Transverse colon (tissue), 4 donors: Measurements from ENCODE around the gene ATP5F1A. TPM values are rescaled to one million over a fixed set of nuclear protein-coding genes. Genes with fewer than 3 reads are reported as not detected.

Source experiments
- DNase-seq: peaks from one replicate; pipeline ENCODE4 v3.0.0-alpha.2; 2019
- H3K27ac ChIP-seq, 4 donors: fragments of 200-600 bp; sonication (generic); 2 replicates each; pipeline ENCODE4 v1.5.1; 2016 to 2018; ENCODE audit warnings: inconsistent platforms in 4 of 4
- H3K27me3 ChIP-seq: fragments of 200-600 bp; sonication (generic); 2 replicates; pipeline ENCODE4 v1.5.1; 2017; ENCODE audit warnings: inconsistent platforms
- H3K36me3 ChIP-seq, 4 donors: fragments of 200-600 bp; sonication (generic); 2 replicates each; pipeline ENCODE4 v1.5.1; 2017 to 2019; ENCODE audit warnings: inconsistent platforms in 4 of 4
- H3K4me1 ChIP-seq, 4 donors: fragments of 200-600 bp; sonication (generic); 2 replicates each; pipeline ENCODE4 v1.5.1; 2017 to 2020; ENCODE audit warnings: inconsistent platforms in 4 of 4
- H3K4me3 ChIP-seq, 4 donors: fragments of 200-600 bp; sonication (generic); 1 replicate in 1 of 4; 2 replicates in 3 of 4; pipeline versions ENCODE4 v1.5.1 to v1.6.1; 2017 to 2019; ENCODE audit warnings: inconsistent platforms in 4 of 4
- H3K9me3 ChIP-seq, 2 donors: fragments of 200-600 bp; sonication (generic); 2 replicates each; pipeline ENCODE4 v1.5.1; 2017 to 2019; ENCODE audit warnings: inconsistent platforms in 2 of 2
- CTCF ChIP-seq, 5 experiments: fragments of 200-600 bp in 3 of 5; fragments of 450-650 bp in 2 of 5; sonication (generic) in 3 of 5; IDR thresholded peaks; 1 replicate in 2 of 5; 2 replicates in 3 of 5; pipeline ENCODE4 v1.5.1; 2016 to 2017; ENCODE audit warnings: antibody characterized with exemption in 5 of 5, inconsistent platforms in 3 of 5, mild to moderate bottlenecking in 2 of 5, moderate library complexity in 1 of 5
- EP300 ChIP-seq: sonication (generic); formaldehyde crosslinking; IDR thresholded peaks from one replicate; pipeline ENCODE4 v1.6.1; 2017; ENCODE audit warnings: antibody characterized with exemption, low read depth
- POLR2A ChIP-seq: fragments of 450-650 bp; IDR thresholded peaks from one replicate; pipeline ENCODE4 v1.6.1; 2016; ENCODE audit warnings: antibody characterized with exemption, mild to moderate bottlenecking, moderate library complexity
- POLR2AphosphoS5 ChIP-seq, 3 donors: sonication (generic); formaldehyde crosslinking; IDR thresholded peaks; one replicate each; pipeline ENCODE4 v1.6.1; 2016; ENCODE audit warnings: antibody characterized with exemption in 3 of 3
- WGBS, 2 donors: methylation state at CpG; one replicate each; pipeline ENCODE4 v1.1.5; 2018; ENCODE audit warnings: low coverage in 1 of 2; 5-methylcytosine and 5-hydroxymethylcytosine counted together
- in situ Hi-C, 4 donors: fragments of 200-750 bp; cut with MboI; loops; one replicate each; pipeline versions ENCODE4 v1.15.0 to v1.15.1; 2017; ENCODE audit warnings: low sequenced_read_pairs in 3 of 4, low pct_ligation_motif_present in 1 of 4, low pct_unique_long_range_greater_than_20kb in 1 of 4
- intact Hi-C: fragments of 100-400 bp; cut with DNase I; formaldehyde crosslinking; loops from one replicate; pipeline ENCODE4 v1.15.1; 2023; ENCODE audit warnings: low total_unique reads
- total RNA-seq, 4 donors: library from RNA; depleted of rRNA; stranded (reverse); fragments of >200 nt; gene quantifications; one replicate each; pipeline ENCODE4 v1.1.0, GENCODE V29; 2016

The ATP5F1A gene
- total RNA-seq, 4 donors from 2014 or later: 284 to 811 (median 475) TPM

DNA sequence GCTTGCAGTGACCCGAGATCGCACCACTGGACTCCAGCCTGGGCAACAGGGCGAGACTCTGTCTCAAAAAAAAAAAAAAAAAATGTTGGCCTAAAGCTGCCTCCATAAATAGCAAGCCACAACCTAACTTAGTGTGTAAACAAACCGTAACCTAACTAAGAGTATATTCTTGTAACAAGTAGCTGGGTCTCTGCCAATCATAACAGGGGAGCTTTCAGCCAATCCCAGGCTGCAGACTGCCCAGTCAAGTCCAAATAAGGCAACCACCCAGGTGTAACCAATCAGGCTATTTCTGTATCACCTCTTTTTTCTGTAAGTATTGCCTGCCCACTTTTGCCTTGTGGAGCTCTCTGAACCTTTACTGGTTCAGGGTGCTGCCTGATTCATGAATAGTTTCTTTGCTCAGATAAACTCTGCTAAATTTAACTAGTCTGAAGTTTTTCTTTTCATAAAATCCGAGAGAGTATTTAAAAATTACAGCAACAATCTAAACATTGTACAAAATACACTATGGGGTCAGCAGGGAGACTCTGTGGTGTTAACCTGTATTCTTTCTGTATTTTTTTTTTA, 30.6 kb downstream of the ATP5F1A start:
- intact Hi-C loops: no loop called here
- 49 to 74% methylated on average over 2 to 5 of the region's 5 CpGs for WGBS, 2 donors
- in situ Hi-C loops: no loop called here

DNA sequence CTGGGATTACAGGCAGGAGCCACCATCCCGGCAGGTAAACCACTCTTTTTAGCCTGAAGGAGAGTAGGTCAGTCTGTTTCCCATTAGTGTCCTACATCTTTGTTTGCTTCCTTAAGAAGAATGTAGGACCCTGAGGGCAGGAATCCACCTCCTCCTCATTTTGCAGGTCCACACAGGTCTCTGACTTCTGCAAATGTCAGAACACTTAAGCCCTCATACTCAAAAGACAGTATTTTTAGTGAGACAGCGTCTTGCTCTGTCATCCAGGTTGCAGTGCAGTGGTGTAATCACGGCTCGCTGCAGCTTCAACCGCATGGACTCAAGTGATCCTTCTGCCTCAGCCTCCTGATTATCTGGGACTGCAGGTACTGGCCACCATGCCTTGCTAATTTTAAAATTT, 35.3 kb downstream of the ATP5F1A start:
- DNase-seq: no peak
- Histone ChIP-seq H3K9me3 (no peaks in the 10 kb centered on the region), H3K4me1 (no peaks in the 10 kb centered on the region), H3K27ac (no peak overlapping the region), H3K27me3 (no peaks in the 10 kb centered on the region), H3K36me3 (no peaks in the 10 kb centered on the region), H3K4me3 (no peak overlapping the region)
- intact Hi-C loops (no loop called here), in situ Hi-C loops (no loop called here)
- TF ChIP-seq EP300 (no peak), CTCF (IDR thresholded peaks at IDR 0.05) (no peak), POLR2AphosphoS5 (IDR thresholded peaks at IDR 0.05) (no peak), POLR2A (no peak)
- 92% methylated on average over 5 of the region's 5 CpGs; no CpG with 5 or more reads in 1 of the 2 donors for WGBS, 2 donors

More for the DNA sequence above, 30.6 kb downstream of the ATP5F1A start:
- no peak overlapping the region for H3K27ac ChIP-seq
- no peaks in the 10 kb centered on the region for H3K27me3 ChIP-seq
- no peak for DNase-seq
- H3K9me3 ChIP-seq: no peaks in the 10 kb centered on the region
- H3K4me3 ChIP-seq: no peak overlapping the region
- peaks cover 3 to 15% (median 12%) of the 10 kb centered on the region in 4 donors for H3K4me1 ChIP-seq
- H3K36me3 ChIP-seq: no peaks in the 10 kb centered on the region
- no peak for TF ChIP-seq POLR2AphosphoS5 (IDR thresholded peaks at IDR 0.05)
- TF ChIP-seq EP300: no peak
- no peak for TF ChIP-seq CTCF (IDR thresholded peaks at IDR 0.05)
- no peak for TF ChIP-seq POLR2A

- no peaks in the 10 kb centered on the region for H3K36me3 ChIP-seq
- no peak for DNase-seq
- intact Hi-C loops (no loop called here), in situ Hi-C loops (no loop called here)
- H3K27me3 ChIP-seq: no peaks in the 10 kb centered on the region
- 82 to 100% methylated on average over 1 of the region's 1 CpG for WGBS, 2 donors
- H3K4me3 ChIP-seq: no peak overlapping the region
- no peak overlapping the region for H3K27ac ChIP-seq
- TF ChIP-seq POLR2A (no peak), POLR2AphosphoS5 (IDR thresholded peaks at IDR 0.05) (no peak), EP300 (no peak), CTCF (IDR thresholded peaks at IDR 0.05) (no peak)
- H3K9me3 ChIP-seq: no peaks in the 10 kb centered on the region
- H3K4me1 ChIP-seq: no peaks in the 10 kb centered on the region
Measured at GRCh38 chr18:46061796-46062195, 36.3 kb downstream of the ATP5F1A start.

- intact Hi-C loops (no loop called here), in situ Hi-C loops (no loop called here)
- TF ChIP-seq EP300 (no peak), CTCF (IDR thresholded peaks at IDR 0.05) (no peak), POLR2A (no peak), POLR2AphosphoS5 (IDR thresholded peaks at IDR 0.05) (no peak)
- Histone ChIP-seq H3K27me3 (no peaks in the 10 kb centered on the region), H3K4me1 (no peaks in the 10 kb centered on the region), H3K27ac (no peak overlapping the region), H3K36me3 (no peaks in the 10 kb centered on the region), H3K4me3 (no peak overlapping the region), H3K9me3 (no peaks in the 10 kb centered on the region)
- 94% methylated on average over 3 of the region's 3 CpGs; no CpG with 5 or more reads in 1 of the 2 donors for WGBS, 2 donors
- DNase-seq: no peak
Measured at GRCh38 chr18:46061387-46061786, 36.7 kb downstream of the ATP5F1A start.
